GM19043 (cell line): ENCODE measurements around the gene ITGA2.

Experiments
- ATAC-seq: cut with Tn5 transposase; IDR thresholded peaks from one replicate; pipeline ENCODE4 v1.9.1; 2021; ENCODE audit warnings: low read depth; ENCODE audit not compliant: unreplicated experiment

The ITGA2 gene

DNA sequence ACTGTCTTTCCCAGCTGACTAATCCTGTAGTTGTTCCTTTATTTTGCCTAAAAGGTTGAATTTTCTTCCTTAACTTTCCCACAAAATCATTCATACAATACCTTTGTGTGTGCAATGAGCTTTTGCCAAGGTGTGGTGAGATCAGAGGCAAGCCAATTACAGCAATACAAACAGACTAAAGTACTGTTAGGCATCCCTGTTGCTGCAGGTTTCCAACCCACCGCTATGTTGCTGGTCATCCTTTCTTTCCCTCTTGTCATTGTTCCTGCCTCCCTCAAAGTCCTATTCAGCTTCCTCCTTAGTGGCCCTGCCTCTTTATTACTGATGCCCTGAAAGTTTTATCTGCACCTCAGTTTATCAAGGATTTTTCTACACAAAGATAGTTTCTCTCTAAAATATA is 22.1 kb downstream of the ITGA2 start:
- ATAC-seq, result no peak

DNA sequence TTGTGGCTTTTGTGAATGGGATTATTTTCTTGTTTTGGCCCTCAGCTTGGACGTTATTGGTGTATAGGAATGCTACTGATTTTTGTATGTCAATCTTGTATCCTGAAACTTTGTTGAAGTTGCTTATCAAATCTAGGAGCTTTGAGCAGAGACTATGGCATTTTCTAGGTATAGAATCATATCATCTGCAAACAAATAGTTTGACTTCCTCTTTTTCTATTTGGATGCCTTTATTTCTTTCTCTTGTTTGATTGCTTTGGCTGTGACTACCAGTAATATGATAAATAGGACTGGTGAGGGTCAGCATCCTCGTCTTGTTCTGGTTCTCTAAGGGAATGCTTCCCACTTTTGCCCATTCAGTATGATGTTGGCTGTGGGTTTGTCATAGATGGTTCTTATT is 24.7 kb downstream of the ITGA2 start:
- ATAC-seq, result no peak

DNA sequence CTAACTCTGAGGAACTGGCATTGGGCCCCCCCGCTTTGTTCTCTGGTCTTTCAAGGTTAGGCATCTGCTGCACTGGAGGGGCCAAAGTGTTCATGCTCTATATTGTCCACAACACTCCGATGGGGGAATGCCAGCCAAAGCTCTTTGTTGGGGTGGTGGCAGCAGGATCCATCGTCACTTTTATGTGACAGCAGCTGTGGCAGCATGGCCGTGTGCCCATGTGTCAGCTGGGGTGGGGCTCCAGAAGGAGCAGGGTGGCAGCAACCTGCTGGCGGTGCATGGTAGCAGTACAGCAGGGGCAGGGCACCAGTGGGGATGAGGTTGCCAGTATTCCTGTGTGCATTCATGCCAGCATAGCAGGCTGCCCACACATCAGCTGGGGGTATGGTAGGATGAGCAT is 28.2 kb downstream of the ITGA2 start:
- no peak for ATAC-seq

DNA sequence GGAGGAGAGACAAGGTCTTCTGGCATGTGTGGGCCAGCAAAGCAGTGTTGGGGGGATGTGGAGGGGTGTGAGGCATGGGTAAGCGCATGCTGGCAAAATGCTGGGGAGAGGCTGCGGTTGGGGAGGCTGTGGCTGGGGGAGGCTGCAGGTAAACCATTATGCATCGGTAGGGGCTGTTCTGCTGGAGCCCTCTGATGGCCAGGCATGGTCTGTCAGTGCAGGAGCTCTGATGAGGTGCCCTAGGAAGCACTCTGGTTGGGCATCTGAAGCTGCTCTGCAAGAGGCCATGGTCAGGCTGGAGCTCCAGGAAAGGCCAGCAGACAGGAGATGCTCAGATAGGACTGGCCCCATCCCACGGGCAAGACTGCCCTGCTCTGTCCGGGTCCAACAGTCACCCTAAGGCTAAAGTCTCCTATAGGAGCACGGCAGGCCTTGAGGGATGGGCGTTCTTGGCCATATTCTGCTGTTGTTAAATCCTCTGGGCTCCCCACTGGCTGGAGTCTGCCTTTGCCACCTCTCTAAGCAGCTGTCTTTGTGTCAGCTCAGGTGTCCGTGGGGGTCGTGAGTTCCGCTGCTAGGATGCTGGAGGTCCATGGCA is 28.7 kb downstream of the ITGA2 start:
- no peak for ATAC-seq

DNA sequence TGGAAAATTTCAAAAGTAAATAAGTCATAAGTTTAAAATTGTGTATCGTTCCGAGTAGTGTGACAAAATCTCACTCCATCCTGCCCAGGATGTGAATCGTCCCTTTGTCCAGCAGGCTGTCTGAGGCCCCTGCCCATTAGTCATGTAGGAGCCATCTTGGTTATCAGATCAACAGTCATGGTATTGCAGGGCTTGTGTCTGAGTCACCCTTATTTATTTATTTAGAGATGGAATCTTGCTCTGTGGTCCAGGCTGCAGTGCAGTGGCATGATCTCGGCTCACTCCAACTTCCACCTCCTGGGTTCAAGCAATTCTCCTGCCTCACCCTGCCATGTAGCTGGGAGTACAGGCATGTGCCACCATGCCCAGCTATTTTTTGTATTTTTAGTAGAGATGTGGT is 30.2 kb downstream of the ITGA2 start:
- ATAC-seq, result no peak

DNA sequence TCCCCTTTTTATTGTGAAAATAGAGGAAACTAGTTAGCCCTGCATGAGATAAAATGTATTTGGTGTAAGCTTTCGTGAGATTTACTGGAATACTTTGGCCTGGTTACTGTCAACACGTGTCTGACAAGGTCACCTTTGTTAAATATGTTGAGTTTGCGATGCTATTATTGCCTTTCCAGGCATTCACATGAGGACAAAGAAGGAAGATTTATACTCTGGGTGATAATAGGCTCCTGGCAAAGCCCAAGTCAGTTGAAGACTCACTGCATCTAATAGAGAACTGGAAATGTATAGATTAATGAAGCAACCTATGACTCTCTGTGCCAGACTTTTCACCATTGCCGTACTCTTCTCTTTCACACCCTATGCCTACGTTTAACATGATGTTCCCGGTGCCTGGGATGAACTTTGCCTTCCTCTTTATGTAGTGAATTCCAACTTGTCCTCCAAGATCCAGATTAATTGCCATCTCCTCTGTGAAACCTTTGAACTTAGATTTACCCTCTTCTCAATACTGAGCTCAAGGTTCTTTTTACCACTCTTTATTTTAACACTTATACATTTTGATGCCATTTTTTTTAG is 33.9 kb downstream of the ITGA2 start:
- ATAC-seq, result no peak

DNA sequence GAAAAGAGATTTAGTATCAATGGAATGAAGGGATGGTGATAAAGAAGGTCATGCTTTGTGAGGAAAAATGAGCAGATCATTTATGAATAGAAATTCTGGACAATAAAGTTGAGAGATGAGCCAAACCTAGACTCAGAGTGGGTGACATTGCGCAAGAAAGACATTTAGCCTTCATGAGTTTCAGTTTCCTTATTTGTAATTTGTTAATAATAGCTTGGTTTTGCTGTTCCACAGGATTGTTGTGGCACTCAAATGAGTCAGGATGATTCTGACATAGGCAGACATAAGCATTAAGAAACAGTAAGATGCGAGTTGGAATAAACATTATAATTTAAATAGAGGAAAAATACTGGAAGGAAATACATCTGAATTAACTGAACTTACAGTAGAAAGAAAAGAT is 34.8 kb downstream of the ITGA2 start:
- ATAC-seq, result peak; percentile 65

DNA sequence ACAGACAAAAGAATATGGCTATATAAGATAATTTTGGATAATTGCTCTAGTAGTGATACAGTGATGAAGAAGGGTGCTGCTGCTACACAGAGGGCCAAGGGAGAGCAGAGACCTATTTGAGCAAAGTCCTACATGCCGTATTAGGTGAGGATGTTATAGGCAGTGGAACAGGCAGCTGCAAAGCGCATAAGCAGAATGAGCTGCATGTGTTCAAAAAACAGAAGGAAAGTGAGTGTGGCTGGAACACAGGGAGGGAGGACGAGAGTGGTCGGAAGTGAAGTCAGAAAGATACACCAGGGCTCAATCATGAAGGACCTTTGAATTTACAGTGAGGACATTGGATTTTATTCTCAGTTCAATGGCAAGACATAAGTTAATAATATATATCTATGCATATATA is 35.4 kb downstream of the ITGA2 start:
- ATAC-seq, result no peak

DNA sequence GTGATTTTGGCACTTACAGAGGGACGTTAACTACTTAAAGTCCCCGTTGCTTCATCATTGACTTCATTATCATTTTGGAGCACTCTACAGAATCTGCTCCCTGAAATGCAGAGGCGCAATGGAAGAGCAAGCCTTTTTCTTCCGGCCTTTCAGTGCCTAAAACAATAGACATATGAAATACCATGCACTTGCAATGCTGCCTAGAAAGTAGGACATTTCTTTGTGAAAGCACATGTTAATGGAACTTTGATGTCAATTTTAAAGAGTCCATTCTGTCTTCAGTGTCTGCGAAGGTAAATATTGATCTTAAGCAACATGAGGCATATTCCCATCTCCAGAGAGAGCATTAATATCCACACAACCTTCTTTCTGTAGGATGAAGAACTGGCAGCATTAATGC is 36.3 kb downstream of the ITGA2 start:
- no peak for ATAC-seq

DNA sequence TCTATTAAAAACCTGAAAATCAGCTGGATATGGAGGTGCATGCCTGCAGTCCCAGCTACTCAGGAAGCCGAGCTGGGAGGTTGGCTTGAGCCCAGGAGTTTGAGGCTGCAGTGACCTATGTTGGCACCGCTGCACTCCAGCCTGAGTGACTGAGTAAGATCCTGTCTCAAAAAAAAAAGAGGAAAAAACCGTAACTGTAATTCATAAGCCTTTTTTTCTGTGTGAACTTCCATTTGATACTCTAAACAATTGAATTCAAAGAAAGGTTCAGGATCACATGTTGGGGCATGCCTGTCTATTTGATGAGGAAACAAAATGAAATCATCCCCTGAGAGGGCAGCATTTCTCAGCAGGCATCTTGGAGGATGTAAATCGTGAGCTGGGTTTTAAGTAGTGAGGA is 38.8 kb downstream of the ITGA2 start:
- no peak for ATAC-seq

DNA sequence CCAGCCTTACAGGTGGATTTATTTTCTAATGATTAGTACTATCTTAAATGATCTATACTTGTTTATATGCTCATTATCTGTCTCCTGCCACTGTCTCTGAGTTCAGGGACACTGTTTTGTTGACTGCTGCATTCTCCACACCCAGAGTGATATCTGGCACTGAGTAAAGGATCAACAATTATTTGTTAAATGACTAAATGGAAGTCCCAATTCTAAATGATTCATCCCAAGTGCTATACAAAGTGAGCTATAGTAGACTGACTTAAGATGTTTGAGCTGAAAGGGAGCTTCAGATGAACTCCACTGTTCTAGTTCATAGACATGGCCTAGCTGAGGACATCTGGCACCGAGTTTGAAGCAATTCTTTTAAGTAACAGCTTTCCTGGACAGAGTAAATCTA is 40.5 kb downstream of the ITGA2 start:
- no peak for ATAC-seq

DNA sequence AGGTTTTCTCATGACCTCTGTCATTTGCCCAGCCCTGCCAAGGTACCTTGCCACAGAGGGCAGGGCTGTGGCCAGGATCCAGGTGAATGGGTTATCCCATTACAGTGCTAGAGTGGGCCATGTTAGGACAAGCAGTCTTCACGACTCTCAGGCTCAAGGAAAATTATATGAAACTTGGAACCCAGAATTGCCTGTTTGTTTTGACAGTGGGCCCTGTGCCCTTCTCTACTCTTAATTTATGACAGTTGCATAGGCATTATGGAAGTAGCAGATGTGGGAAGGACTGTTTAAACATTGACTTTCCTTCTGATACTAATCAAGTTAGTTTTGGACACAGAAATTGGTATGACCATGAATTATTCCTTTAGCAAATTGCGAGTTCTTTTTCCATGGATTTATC is 41.7 kb downstream of the ITGA2 start:
- ATAC-seq, result no peak

DNA sequence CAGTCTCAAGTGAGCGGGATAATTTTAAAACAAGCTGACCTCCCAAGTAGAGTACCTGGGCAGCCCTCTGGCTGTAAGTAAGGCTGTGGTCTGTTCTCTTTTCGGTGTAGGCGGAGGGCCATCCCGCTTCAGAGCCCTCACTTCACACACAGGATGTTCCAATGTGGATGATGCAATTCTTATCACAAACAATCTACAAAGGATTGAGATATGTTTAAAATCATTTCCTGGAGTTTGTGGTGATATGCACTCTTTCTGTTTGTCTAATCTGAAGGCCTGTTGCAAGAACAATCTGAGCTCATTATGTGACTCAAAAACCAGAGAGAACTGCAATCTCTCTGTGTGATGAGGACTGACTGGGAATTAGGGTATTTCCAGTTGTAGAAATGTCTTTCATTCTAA is 42.5 kb downstream of the ITGA2 start:
- no peak for ATAC-seq

DNA sequence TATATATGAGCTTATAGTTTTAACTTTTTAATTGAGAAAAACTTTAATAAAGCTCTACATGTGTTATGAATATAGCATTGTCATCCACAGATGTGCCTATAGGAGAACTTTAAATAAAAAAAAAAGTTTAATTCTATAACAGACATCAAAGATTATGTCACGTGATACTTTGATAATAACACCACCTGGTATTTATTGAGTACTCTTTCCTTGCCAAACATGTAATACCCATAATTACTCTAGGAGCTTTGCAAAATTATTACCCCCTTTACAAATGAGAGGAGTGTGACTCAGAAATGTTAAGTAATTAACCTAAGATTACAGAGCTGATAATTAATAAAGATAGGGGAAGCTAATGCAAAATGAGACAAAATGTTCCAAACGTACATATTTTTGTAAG is 43.0 kb downstream of the ITGA2 start:
- no peak for ATAC-seq

DNA sequence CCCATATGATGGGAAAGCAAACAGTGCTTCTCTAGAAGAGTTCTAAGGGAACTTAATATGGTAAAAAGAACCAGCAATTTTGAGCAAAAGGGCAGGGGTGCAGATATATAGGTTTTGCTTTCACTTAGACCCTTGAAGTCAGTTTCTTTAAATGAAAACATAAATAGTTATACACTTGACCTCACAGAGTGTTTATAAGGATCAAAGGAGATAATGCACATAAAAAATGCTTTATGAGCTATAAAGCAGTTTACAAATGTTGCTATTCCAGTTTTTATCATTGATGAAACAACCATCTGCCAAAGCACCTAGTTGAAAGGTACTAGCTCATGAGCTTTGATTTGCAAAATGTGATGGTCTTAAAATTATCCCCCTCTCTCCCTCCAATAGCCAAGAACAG is 45.7 kb downstream of the ITGA2 start:
- no peak for ATAC-seq

DNA sequence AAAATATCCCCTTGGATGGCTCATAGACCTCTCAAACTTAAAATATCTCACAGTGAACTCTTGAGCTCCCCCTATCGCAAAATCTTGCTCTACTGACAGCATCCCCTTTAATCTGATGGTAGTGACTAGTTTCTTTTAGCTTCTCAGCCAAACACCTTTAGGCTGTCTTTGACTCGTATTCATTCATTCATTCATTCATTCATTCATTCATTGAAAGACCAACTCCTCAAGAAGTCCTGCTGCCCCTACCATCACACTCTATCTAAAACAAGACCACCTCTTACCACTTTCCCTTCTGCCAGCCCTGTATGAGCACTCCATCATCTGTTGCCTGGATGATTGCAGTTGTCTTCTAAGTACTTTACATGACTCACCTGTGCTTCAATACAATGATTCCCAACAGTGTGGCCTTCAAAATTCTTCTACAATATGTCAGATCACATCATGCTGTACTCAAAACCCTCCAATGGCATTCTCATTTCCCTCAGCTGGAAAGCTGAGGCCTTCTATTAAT is 46.8 kb downstream of the ITGA2 start:
- no peak for ATAC-seq

DNA sequence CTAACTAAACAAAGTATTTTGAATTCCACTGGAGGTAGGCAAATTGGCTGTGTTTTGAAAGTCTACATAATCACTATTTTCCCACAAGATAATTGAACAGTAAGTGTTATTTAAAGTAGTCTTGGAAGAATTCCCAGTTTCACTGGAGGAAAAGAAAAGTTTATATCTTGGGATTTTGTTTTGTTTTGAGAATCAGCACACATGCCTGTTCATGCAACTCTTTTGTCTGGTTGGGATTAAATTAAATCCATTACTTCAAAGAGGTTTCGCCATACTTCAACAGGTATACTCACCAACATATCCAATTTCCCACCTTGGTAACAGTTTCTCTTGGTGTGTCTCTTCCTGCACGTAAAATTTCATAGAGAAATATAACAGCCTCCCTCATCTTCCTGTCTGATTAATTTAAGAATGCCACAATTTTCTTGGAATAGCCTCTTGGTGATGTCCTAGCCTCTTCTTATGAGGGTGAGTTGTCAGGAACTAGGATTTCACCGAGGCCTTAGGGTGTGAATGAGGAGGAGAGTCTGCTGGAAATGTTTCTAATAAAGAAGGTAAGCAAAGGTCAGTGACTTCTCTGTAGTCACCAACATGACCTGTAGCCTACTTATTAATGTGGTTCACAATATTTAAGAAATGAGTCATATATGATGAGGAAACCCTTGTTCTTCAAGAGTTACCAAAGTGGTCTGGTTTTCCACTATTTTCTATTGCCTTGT is 48.1 kb downstream of the ITGA2 start:
- no peak for ATAC-seq

DNA sequence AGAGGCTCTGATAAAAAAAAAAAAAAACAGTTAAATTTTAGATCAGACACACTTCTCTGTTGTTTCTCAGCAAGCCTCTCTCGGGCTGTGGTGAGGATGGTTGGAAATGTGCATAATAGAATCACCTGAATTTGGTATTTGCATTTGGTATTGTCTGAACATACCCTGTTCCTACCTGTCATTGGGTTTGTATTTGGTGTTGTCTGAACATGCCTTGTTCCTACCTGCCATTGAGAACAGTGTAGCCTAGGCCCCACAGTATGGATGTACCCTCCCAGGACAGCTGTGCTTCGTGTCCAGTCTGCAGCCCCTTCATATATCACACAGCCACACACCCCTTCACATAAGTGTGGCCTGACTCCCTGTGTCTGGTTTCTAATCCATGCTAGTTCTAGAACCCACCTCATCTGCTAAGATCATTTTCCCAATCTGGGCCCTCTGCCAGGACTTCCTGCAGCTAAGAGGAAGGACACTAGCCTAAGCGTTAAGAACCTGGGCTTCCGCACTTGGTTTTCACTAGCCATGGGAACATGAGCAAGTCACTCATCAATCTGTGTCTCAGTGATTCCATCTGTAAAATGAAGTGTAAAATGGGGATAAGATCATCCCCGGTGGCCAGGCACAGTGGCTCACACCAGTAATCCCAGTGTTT is 49.2 kb downstream of the ITGA2 start:
- no peak for ATAC-seq

DNA sequence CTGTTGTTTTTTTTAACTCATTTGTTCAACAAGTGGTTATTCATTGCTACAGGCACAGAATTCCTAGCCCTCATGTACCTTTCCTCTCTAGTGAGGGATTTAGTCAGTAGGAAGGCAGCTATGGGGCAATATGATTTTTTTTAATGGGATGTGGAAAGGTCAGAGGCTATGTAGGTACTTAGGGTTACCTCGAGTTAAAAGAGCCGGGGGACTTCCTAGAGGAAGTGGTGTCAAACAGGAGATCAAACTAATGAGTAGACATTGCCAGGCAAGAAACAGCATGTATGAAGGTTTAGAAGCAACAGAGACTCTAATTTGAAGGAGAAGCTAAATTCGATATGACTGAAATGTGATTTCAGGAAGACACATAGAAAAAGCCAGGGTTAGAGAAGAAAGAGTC is 50.7 kb downstream of the ITGA2 start:
- no peak for ATAC-seq

DNA sequence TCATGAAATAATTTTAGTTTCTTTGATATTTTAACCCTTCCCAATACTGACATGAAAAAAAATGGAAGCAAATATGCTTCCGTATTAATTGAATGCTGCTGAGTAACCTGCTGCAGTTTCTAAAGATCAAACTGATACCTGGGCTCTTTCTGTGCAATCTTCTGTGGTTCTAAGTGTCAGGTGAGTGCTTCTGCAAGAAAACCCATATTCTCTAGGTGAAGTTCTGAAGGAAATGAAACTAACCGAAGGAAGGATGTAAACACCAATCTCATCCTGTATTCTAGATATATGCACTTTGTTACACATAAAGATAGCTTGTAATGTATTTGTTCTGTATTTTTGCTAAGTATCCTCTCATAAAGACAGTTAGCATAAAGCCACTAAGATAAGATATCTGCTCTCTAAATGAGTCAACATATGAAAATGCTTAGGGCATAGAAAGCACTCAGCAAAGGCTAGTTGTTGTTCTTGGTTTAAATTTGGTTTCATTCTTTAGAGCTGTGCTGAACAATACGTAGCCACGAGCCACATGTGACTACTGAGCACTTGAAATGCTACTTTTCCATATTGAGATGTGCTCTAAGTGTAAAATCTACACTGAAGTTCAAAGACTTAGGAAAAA is 52.0 kb downstream of the ITGA2 start:
- peak; percentile 91 for ATAC-seq

DNA sequence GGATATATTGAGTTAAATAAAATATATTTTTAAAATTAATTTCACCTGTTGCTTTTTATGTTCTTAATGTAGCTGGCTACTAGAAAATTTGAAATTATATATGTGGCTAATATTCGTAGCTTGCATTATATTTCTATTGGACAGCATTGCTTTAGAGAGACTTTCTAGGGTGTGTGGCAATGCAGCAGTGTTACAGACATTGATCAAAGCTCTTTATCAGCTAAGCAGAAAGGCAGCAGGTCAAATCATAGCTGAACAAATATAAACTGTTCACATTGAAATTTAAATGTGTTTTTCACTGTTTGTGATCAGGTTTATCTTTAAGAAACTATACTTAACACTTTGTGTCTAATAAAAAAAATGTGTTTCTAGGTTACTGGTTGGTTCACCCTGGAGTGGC is 52.6 kb downstream of the ITGA2 start:
- ATAC-seq, result no peak
